WTC11 (cell line): ENCODE measurements around the gene TDRD10. TPM values are rescaled to one million over a fixed set of nuclear protein-coding genes. Genes with fewer than 3 reads are reported as not detected.

ENCODE experiments used
- ATAC-seq: fragments of 200-7000 bp; cut with Tn5 transposase; 2 replicates; pipeline ENCODE4 v1.10.0; 2021; ENCODE audit warnings: mild to moderate bottlenecking, moderate library complexity
- CTCF ChIA-PET: fragments of 300-600 bp; sonication (Branson Sonifier 250); formaldehyde crosslinking; loops from one replicate; lab custom pipeline; 2021; ENCODE audit warnings: antibody characterized with exemption; lab: Charles Lee
- POLR2A ChIA-PET: fragments of 350-600 bp; sonication (Branson Sonifier 250); formaldehyde crosslinking; loops from one replicate; lab custom pipeline; 2021; ENCODE audit warnings: antibody characterized with exemption; lab: Charles Lee
- DNase-seq: peaks from one replicate; pipeline ENCODE4 v3.0.0; 2021; ENCODE audit warnings: low spot score
- H3K27ac Mint-ChIP-seq: 2 replicates; pipeline ENCODE4 v1.8.0; 2021; ENCODE audit warnings: mixed read lengths
- H3K27me3 Mint-ChIP-seq: 2 replicates; pipeline ENCODE4 v1.8.0; 2021; ENCODE audit warnings: low read depth, mild to moderate bottlenecking, moderate library complexity, mixed read lengths
- H3K36me3 Mint-ChIP-seq: 2 replicates; pipeline ENCODE4 v1.8.0; 2021; ENCODE audit warnings: mixed read lengths
- H3K4me1 Mint-ChIP-seq: 2 replicates; pipeline ENCODE4 v1.8.0; 2022; ENCODE audit warnings: mixed read lengths
- H3K4me3 Mint-ChIP-seq: 2 replicates; pipeline ENCODE4 v1.8.0; 2021; ENCODE audit warnings: mild to moderate bottlenecking, moderate library complexity, mixed read lengths
- H3K9me3 Mint-ChIP-seq: 2 replicates; pipeline ENCODE4 v1.8.0; 2021; ENCODE audit warnings: mixed read lengths
- AR ChIP-seq: fragments of 250-450 bp; sonication (Bioruptor Pico); IDR thresholded peaks from 2 replicates; pipeline ENCODE4 v1.9.0; 2021; ENCODE audit warnings: mild to moderate bottlenecking
- ELF4 ChIP-seq: sonication (generic); formaldehyde crosslinking; IDR thresholded peaks from 2 replicates; pipeline ENCODE4 v1.8.1; 2022; ENCODE audit warnings: low read depth, mild to moderate bottlenecking, moderate library complexity, missing genetic modification reagents
- FOXJ3 ChIP-seq: sonication (generic); formaldehyde crosslinking; IDR thresholded peaks from 2 replicates; pipeline ENCODE4 v1.9.0; 2021; ENCODE audit warnings: missing genetic modification reagents, mild to moderate bottlenecking, borderline replicate concordance
- HMGXB4 ChIP-seq: sonication (generic); formaldehyde crosslinking; IDR thresholded peaks from 2 replicates; pipeline ENCODE4 v1.8.1; 2023; ENCODE audit warnings: mild to moderate bottlenecking, moderate library complexity, missing genetic modification reagents
- IRF2 ChIP-seq: sonication (generic); formaldehyde crosslinking; IDR thresholded peaks from 2 replicates; pipeline ENCODE4 v1.8.0; 2022; ENCODE audit warnings: low read depth, missing genetic modification reagents, borderline replicate concordance
- JAZF1 ChIP-seq: fragments of 250-450 bp; sonication (Bioruptor Pico); IDR thresholded peaks from 2 replicates; pipeline ENCODE4 v1.9.0; 2021; ENCODE audit warnings: moderate library complexity, mild to moderate bottlenecking, inconsistent platforms
- NR3C1 ChIP-seq: sonication (generic); formaldehyde crosslinking; conservative IDR thresholded peaks from 2 replicates; pipeline ENCODE4 v1.8.1; 2023; ENCODE audit warnings: low read depth, mild to moderate bottlenecking, missing genetic modification reagents
- ZNF423 ChIP-seq: fragments of 250-450 bp; sonication (Bioruptor Pico); IDR thresholded peaks from 2 replicates; pipeline ENCODE4 v2.1.2; 2022; ENCODE audit warnings: mild to moderate bottlenecking, moderate library complexity
- ZNF671 ChIP-seq: fragments of 250-450 bp; sonication (Bioruptor Pico); IDR thresholded peaks from 2 replicates; pipeline ENCODE4 v1.8.0; 2021; ENCODE audit warnings: mild to moderate bottlenecking
- total RNA-seq: library from RNA; stranded (reverse); gene quantifications from 3 replicates; pipeline ENCODE4 v1.2.3, GENCODE V29; 2021
- TF ChIP-seq, protein P1 (sequence below): sonication (generic); formaldehyde crosslinking; IDR thresholded peaks from 2 replicates; pipeline ENCODE4 v1.8.1; 2023; ENCODE audit warnings: mild to moderate bottlenecking, missing genetic modification reagents
- TF ChIP-seq, protein P2 (sequence below): sonication (generic); formaldehyde crosslinking; IDR thresholded peaks from 2 replicates; pipeline ENCODE4 v1.8.1; 2022; ENCODE audit warnings: low read depth, mild to moderate bottlenecking, moderate library complexity, missing genetic modification reagents, borderline replicate concordance
- TF ChIP-seq, protein P3 (sequence below): sonication (generic); formaldehyde crosslinking; IDR thresholded peaks from 2 replicates; pipeline ENCODE4 v1.8.1; 2023; ENCODE audit warnings: mild to moderate bottlenecking, missing genetic modification reagents, borderline replicate concordance
- TF ChIP-seq, protein P4 (sequence below): sonication (generic); formaldehyde crosslinking; IDR thresholded peaks from 2 replicates; pipeline ENCODE4 v1.8.0; 2023; ENCODE audit warnings: missing genetic modification reagents, mild to moderate bottlenecking, borderline replicate concordance

Gene TDRD10
- total RNA-seq, 1 experiment from 2014 or later: 0.09 TPM

GRCh38 chr1:154577346-154578057, 75.5 kb downstream of the TDRD10 start:
- DNase-seq (no peak), ATAC-seq (no peak)
- Mint-ChIP-seq H3K4me3 (no peak overlapping the region), H3K4me1 (peaks cover 9% of the 10 kb centered on the region), H3K36me3 (peaks cover 26% of the 10 kb centered on the region), H3K9me3 (no peaks in the 10 kb centered on the region), H3K27me3 (no peaks in the 10 kb centered on the region), H3K27ac (no peak overlapping the region; the same call in 1 of the 2 replicates)
- ChIA-PET POLR2A (interaction anchor here (1.8 kb wide), 1 partner anchor 10 kb away, joined by 5 read pairs; the partner anchor contains the start of gene CHRNB2), CTCF (interaction anchor here (1.2 to 3.6 kb wide), 2 partner anchors 18 kb away, joined by 5 to 9 read pairs; no protein-coding TSS in a partner anchor)
- TF ChIP-seq JAZF1 (no peak), ELF4 (CRISPR knock-in tag) (no peak), HMGXB4 (CRISPR knock-in tag) (no peak), FOXJ3 (CRISPR knock-in tag) (no peak)

- no peak overlapping the region for H3K27ac Mint-ChIP-seq
- CTCF ChIA-PET: interaction anchor here (1.2 to 1.4 kb wide), 2 partner anchors 18 to 31 kb away, joined by 4 to 5 read pairs; no protein-coding TSS in a partner anchor
- peaks cover 6% of the 10 kb centered on the region for H3K4me1 Mint-ChIP-seq
- TF ChIP-seq, protein P1, sequence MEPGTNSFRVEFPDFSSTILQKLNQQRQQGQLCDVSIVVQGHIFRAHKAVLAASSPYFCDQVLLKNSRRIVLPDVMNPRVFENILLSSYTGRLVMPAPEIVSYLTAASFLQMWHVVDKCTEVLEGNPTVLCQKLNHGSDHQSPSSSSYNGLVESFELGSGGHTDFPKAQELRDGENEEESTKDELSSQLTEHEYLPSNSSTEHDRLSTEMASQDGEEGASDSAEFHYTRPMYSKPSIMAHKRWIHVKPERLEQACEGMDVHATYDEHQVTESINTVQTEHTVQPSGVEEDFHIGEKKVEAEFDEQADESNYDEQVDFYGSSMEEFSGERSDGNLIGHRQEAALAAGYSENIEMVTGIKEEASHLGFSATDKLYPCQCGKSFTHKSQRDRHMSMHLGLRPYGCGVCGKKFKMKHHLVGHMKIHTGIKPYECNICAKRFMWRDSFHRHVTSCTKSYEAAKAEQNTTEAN (CRISPR knock-in tag): no peak
- no peak for TF ChIP-seq ELF4 (CRISPR knock-in tag)
- TF ChIP-seq, protein P2, sequence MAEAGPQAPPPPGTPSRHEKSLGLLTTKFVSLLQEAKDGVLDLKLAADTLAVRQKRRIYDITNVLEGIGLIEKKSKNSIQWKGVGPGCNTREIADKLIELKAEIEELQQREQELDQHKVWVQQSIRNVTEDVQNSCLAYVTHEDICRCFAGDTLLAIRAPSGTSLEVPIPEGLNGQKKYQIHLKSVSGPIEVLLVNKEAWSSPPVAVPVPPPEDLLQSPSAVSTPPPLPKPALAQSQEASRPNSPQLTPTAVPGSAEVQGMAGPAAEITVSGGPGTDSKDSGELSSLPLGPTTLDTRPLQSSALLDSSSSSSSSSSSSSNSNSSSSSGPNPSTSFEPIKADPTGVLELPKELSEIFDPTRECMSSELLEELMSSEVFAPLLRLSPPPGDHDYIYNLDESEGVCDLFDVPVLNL (CRISPR knock-in tag): no peak
- TF ChIP-seq IRF2 (CRISPR knock-in tag): no peak
- TF ChIP-seq, all 79 proteins: peak for 0
- POLR2A ChIA-PET: interaction anchor here (1.8 kb wide), 1 partner anchor 11 kb away, joined by 5 read pairs; the partner anchor contains the start of gene CHRNB2
- Mint-ChIP-seq H3K9me3 (no peaks in the 10 kb centered on the region), H3K4me3 (no peak overlapping the region), H3K36me3 (peaks cover 31% of the 10 kb centered on the region), H3K27me3 (no peaks in the 10 kb centered on the region)
- DNase-seq (no peak), ATAC-seq (no peak)
These were observed 76.0 kb downstream of the TDRD10 start for GRCh38 chr1:154578058-154578418.

- ChIA-PET POLR2A (no interaction called here), CTCF (interaction anchor here (1.4 kb wide), 1 partner anchor 33 kb away, joined by 4 read pairs; no protein-coding TSS in a partner anchor)
- Mint-ChIP-seq H3K36me3 (peaks cover 44% of the 10 kb centered on the region), H3K9me3 (no peaks in the 10 kb centered on the region), H3K27ac (peak overlapping the region; percentile 19; the same call in 1 of the 2 replicates), H3K27me3 (no peaks in the 10 kb centered on the region), H3K4me1 (peaks cover 3% of the 10 kb centered on the region), H3K4me3 (no peak overlapping the region)
- DNase-seq: no peak
- no peak for ATAC-seq
- TF ChIP-seq NR3C1 (CRISPR knock-in tag) (no peak), AR (no peak), ZNF671 (CRISPR knock-in tag) (no peak), ZNF423 (no peak)
- TF ChIP-seq, protein P3, sequence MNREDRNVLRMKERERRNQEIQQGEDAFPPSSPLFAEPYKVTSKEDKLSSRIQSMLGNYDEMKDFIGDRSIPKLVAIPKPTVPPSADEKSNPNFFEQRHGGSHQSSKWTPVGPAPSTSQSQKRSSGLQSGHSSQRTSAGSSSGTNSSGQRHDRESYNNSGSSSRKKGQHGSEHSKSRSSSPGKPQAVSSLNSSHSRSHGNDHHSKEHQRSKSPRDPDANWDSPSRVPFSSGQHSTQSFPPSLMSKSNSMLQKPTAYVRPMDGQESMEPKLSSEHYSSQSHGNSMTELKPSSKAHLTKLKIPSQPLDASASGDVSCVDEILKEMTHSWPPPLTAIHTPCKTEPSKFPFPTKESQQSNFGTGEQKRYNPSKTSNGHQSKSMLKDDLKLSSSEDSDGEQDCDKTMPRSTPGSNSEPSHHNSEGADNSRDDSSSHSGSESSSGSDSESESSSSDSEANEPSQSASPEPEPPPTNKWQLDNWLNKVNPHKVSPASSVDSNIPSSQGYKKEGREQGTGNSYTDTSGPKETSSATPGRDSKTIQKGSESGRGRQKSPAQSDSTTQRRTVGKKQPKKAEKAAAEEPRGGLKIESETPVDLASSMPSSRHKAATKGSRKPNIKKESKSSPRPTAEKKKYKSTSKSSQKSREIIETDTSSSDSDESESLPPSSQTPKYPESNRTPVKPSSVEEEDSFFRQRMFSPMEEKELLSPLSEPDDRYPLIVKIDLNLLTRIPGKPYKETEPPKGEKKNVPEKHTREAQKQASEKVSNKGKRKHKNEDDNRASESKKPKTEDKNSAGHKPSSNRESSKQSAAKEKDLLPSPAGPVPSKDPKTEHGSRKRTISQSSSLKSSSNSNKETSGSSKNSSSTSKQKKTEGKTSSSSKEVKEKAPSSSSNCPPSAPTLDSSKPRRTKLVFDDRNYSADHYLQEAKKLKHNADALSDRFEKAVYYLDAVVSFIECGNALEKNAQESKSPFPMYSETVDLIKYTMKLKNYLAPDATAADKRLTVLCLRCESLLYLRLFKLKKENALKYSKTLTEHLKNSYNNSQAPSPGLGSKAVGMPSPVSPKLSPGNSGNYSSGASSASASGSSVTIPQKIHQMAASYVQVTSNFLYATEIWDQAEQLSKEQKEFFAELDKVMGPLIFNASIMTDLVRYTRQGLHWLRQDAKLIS (CRISPR knock-in tag): no peak
- TF ChIP-seq, protein P4, sequence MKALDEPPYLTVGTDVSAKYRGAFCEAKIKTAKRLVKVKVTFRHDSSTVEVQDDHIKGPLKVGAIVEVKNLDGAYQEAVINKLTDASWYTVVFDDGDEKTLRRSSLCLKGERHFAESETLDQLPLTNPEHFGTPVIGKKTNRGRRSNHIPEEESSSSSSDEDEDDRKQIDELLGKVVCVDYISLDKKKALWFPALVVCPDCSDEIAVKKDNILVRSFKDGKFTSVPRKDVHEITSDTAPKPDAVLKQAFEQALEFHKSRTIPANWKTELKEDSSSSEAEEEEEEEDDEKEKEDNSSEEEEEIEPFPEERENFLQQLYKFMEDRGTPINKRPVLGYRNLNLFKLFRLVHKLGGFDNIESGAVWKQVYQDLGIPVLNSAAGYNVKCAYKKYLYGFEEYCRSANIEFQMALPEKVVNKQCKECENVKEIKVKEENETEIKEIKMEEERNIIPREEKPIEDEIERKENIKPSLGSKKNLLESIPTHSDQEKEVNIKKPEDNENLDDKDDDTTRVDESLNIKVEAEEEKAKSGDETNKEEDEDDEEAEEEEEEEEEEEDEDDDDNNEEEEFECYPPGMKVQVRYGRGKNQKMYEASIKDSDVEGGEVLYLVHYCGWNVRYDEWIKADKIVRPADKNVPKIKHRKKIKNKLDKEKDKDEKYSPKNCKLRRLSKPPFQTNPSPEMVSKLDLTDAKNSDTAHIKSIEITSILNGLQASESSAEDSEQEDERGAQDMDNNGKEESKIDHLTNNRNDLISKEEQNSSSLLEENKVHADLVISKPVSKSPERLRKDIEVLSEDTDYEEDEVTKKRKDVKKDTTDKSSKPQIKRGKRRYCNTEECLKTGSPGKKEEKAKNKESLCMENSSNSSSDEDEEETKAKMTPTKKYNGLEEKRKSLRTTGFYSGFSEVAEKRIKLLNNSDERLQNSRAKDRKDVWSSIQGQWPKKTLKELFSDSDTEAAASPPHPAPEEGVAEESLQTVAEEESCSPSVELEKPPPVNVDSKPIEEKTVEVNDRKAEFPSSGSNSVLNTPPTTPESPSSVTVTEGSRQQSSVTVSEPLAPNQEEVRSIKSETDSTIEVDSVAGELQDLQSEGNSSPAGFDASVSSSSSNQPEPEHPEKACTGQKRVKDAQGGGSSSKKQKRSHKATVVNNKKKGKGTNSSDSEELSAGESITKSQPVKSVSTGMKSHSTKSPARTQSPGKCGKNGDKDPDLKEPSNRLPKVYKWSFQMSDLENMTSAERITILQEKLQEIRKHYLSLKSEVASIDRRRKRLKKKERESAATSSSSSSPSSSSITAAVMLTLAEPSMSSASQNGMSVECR (CRISPR knock-in tag): no peak
These were observed 77.4 kb downstream of the TDRD10 start for GRCh38 chr1:154579374-154579773.
